SH-SY5Y (cell line): ENCODE measurements around the gene ALKBH2.

Source experiments
- GATA2 ChIP-seq: IDR thresholded peaks from 2 replicates; pipeline ENCODE4 v1.6.1; 2011; ENCODE audit warnings: mild to moderate bottlenecking, low read depth, low read length
- GATA3 ChIP-seq: IDR thresholded peaks from 2 replicates; pipeline ENCODE4 v1.6.1; 2011; ENCODE audit warnings: low read depth, mild to moderate bottlenecking, low read length, moderate library complexity

GRCh38 chr12:109124878-109125648 lies 31.8 kb upstream of the ALKBH2 start:
- no peak for TF ChIP-seq GATA2
- no peak for TF ChIP-seq GATA3
